Skin of body (tissue), 2 donors: Measurements from ENCODE around the gene ISL2. TPM values are rescaled to one million over a fixed set of nuclear protein-coding genes. Genes with fewer than 3 reads are reported as not detected.

Experiments used
- DNase-seq: peaks from one replicate; lab custom pipeline; 2025; lab: John Stamatoyannopoulos, UW
- total RNA-seq: library from RNA; depleted of rRNA; stranded (reverse); fragments of >200 nt; gene quantifications from one replicate; pipeline ENCODE4 v1.2.3, GENCODE V29; 2014

Gene ISL2
- total RNA-seq, 1 donor from 2014 or later = 0.30 TPM

GRCh38 chr15:76327191-76328105 is 9.1 kb upstream of the ISL2 start:
- no peak for DNase-seq

GRCh38 chr15:76328106-76328696 is 8.4 kb upstream of the ISL2 start:
- DNase-seq = no peak

DNA sequence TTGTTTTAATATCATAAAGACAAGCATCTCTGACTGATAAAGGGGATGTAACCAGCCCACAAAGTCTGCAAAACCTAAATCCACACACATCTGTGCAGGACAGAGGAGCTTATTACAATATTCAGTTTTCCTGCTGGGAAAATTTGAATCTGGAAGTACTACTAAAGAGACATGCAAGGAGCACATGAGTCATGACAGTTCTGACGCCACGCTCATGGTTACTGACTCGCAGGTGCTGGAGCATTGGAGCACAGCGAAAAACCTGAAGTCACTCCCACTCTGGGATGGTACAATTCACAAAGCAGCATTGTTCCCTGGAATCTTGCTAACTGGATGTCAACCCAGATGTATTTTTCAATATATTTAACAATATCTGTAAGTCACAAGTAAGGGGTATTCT is 7.6 kb upstream of the ISL2 start:
- DNase-seq = no peak

DNA sequence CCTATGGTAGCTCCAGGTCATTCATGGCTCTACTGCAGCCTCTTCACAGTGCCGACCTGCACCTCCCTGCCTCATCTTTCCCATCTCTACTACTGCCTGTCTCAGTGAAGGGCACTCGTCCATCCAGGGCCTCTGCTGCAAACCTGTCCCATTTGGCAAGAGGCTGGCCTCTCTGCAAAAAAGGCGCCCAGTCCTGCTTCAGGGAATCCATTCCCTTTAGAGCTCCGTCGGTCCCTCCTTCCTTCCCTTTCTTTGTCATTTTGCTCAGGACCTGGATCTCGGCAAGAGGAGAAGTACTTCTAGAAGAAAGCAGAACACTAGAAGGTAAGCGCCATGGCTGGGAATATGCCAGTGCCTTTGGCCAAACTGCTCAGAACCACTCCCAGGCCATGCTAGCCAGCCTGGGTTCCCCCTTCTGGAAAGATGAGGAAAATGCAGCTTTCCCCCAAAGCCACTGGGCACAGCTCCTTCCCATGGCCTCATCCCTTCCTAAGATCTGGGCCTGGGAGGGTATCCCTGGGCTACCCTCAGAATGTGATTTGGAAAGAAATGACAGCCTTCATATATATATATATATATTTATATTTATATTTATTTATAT is 6.4 kb upstream of the ISL2 start:
- DNase-seq = no peak

- DNase-seq = no peak
These were observed 3.8 kb upstream of the ISL2 start for GRCh38 chr15:76332796-76333195.

GRCh38 chr15:76333309-76333708 is 3.3 kb upstream of the ISL2 start:
- no peak for DNase-seq

GRCh38 chr15:76333720-76334437 is 2.7 kb upstream of the ISL2 start:
- no peak for DNase-seq

DNA sequence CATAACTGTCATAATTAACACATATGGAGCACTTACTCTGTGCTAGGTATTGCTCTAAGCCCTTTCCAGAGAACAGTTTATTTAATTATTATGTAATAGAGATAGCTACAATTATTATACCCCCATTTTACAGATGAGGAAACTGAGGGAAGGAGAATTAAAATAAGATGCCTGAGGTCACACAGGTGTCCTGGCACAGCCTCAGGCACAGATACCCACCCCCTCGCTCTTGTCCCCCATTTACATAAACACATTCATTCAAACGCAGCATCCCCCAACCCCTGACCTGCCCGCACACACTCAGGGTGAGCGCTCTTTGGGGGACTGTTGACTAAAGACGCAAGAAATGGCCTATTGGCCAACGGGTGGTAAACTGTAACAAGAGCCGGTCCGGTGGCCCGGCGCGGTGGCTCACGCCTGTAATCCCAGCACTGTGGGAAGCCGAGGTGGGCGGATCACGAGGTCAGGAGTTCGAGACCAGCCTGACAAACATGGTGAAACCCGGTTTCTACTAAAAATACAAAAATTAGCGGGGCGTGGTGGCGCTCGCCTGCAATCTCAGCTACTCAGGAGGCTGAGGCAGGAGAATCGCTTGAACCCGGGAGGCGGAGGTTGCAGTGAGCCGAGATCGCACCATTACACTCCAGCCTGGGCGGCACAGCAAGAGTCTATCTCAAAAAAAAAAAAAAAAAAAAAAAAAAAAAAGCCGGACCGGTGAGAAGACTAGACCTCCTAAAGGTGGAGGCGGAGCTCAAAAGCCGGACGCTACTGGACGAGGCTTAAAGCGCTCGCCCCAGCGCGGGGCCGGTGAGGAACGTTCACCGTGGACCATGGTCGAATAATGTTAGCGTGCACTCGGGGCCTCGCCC is 1.9 kb upstream of the ISL2 start:
- DNase-seq = no peak

DNA sequence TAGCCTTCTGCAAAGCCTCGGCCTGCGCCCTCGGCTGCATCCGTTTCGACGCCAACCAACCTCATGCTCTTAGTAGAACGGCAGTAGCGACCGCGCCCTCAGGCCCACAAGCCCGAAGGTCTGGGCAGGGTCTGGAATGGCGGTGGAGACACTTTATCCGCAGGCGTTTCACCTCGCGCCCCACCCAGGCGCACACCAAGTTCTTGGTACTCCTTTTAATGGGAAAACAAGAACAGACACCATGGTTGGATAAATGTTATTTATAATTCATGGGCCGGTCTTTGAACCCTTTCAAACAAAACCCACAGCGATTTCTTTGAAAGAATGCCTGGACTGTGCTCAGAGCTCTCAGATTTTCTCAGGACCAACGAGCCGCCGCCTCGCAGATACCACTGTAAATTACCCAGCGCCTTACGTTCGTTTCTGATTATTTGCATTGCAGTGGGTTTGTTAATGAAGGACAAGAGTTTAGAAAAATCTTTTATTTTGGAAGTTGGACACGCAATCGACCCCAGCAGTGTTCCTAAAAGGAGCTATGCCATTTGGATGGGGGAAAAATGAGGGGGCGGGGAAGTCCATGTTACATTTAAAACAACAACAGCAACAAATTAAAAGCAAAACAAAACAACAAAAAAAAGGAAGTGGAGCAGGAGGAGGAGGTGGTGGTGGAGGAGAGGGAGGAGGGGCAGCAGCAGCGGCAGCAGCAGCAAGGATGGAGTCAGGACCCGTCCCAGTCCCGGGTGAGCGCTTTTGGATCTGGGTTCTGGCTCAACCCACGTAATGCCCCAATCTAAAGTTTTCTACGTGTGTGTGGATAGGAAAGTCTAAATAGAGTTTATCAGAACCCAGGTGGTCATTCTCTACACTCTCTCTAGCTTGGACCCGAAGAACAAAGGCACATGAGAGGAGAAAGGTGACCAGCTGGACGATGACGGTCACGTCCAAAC is 993 bp upstream of the ISL2 start:
- no peak for DNase-seq

DNA sequence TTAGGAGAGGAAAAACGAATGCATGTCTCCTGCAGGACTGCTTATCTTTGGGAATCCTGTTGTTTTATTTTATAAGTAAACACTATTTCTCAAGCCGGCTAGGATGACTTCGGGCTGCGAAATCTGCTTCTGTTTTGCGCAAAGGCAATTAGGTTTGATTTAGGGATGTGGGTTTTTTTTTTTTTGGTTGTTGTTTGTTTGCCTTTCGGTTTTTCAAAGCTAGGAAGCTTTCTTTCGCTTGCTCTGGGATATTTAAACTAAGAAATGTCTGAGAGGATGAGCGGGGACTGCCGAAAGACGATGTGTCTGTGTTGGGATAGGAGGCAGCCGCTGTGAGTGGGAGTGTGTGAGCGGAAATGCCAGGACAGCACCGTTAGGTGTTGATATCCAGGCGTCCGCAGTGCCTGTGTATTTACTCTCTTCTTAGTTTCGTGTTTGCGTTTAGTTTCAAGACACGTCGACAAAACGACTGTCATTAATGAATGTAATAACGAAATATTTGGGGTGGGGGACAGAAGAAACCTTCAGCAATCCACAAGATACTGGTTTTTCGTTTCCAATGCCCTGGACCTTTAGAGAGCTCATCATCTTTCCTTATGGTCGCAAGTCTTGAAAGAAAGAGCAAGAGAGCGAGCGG is 604 bp downstream of the ISL2 start:
- DNase-seq = no peak

- DNase-seq = no peak
These were observed 1.3 kb downstream of the ISL2 start for GRCh38 chr15:76337696-76338485.

- DNase-seq = no peak
These were observed 2.1 kb downstream of the ISL2 start for GRCh38 chr15:76338486-76339304.

- no peak for DNase-seq
These were observed 3.0 kb downstream of the ISL2 start for GRCh38 chr15:76339305-76340197.

GRCh38 chr15:76340198-76340802 is 3.7 kb downstream of the ISL2 start:
- DNase-seq = no peak

GRCh38 chr15:76340803-76341365 is 4.3 kb downstream of the ISL2 start:
- DNase-seq = no peak
